ENCODE data around the gene ATP5PB.

The ATP5PB gene

GRCh38 chr1:111476214-111476613, 26.9 kb downstream of the ATP5PB start:
- DNase-seq: no peak

GRCh38 chr1:111476761-111477309, 27.6 kb downstream of the ATP5PB start:
- DNase-seq: no peak

GRCh38 chr1:111480674-111481073, 31.4 kb downstream of the ATP5PB start:
- no peak for DNase-seq

GRCh38 chr1:111481387-111482221, 32.3 kb downstream of the ATP5PB start:
- DNase-seq: peak; percentile 45

- DNase-seq: no peak
These were observed 33.9 kb downstream of the ATP5PB start for GRCh38 chr1:111483166-111483565.

GRCh38 chr1:111483876-111484275, 34.6 kb downstream of the ATP5PB start:
- no peak for DNase-seq

GRCh38 chr1:111484391-111485026, 35.2 kb downstream of the ATP5PB start:
- DNase-seq: no peak

- DNase-seq: no peak
These were observed 37.2 kb downstream of the ATP5PB start for GRCh38 chr1:111486431-111486830.

GRCh38 chr1:111487133-111487532, 37.9 kb downstream of the ATP5PB start:
- no peak for DNase-seq

- no peak for DNase-seq
These were observed 39.4 kb downstream of the ATP5PB start for GRCh38 chr1:111488669-111489068.

- DNase-seq: no peak
These were observed 40.3 kb downstream of the ATP5PB start for GRCh38 chr1:111489604-111490003.

GRCh38 chr1:111490220-111490619, 41.0 kb downstream of the ATP5PB start:
- DNase-seq: no peak

GRCh38 chr1:111491070-111491469, 41.8 kb downstream of the ATP5PB start:
- no peak for DNase-seq

GRCh38 chr1:111496398-111496797, 47.1 kb downstream of the ATP5PB start:
- DNase-seq: no peak

- no peak for DNase-seq
These were observed 48.3 kb downstream of the ATP5PB start for GRCh38 chr1:111497592-111497991.

GRCh38 chr1:111499026-111499785, 49.9 kb downstream of the ATP5PB start:
- no peak for DNase-seq

- DNase-seq: no peak
These were observed 52.4 kb downstream of the ATP5PB start for GRCh38 chr1:111501645-111502044.

GRCh38 chr1:111503585-111504060, 54.4 kb downstream of the ATP5PB start, which contains the start of the genes ADORA3 and TMIGD3:
ADORA3 (minus strand) TSS chr1:111503633; CDS start chr1:111503354, 279 bp downstream.
TMIGD3 (minus strand) TSS chr1:111503633; CDS start chr1:111503354, 279 bp downstream.
- no peak for DNase-seq

GRCh38 chr1:111504097-111504496, 54.8 kb downstream of the ATP5PB start:
- no peak for DNase-seq

- no peak for DNase-seq
These were observed 56.4 kb downstream of the ATP5PB start for GRCh38 chr1:111505641-111506119.

- no peak for DNase-seq
These were observed 57.3 kb downstream of the ATP5PB start for GRCh38 chr1:111506561-111506960.

GRCh38 chr1:111507411-111508201, 58.3 kb downstream of the ATP5PB start:
- DNase-seq: no peak

Data from NCI-H2107 (cell line).